RWPE2 (cell line): Measurements from ENCODE around the gene F8.
"Not testable (repeated sequence)": the region's sequence is repeated elsewhere in the genome, so short reads cannot be mapped to it uniquely, and the experiment has no call there.

Source experiments
- ATAC-seq: fragments of 200-7000 bp; cut with Tn5 transposase; 3 replicates; pipeline ENCODE4 v1.9.1; 2021; ENCODE audit warnings: low read depth
- DNase-seq: peaks from one replicate; pipeline ENCODE4 v3.0.0-alpha.2; 2020; ENCODE audit warnings: low spot score
- H3K27ac ChIP-seq: fragments of 450-650 bp; 2 replicates; pipeline ENCODE4 v1.5.1; 2017; ENCODE audit warnings: mild to moderate bottlenecking; ENCODE audit not compliant: poor library complexity, severe bottlenecking
- H3K27me3 ChIP-seq: fragments of 250-450 bp; sonication (Bioruptor Pico); 2 replicates; pipeline ENCODE4 v1.5.1; 2021; ENCODE audit warnings: mild to moderate bottlenecking, moderate library complexity; ENCODE audit not compliant: insufficient read depth, poor library complexity, severe bottlenecking
- H3K36me3 ChIP-seq: fragments of 250-450 bp; sonication (Bioruptor Pico); 2 replicates; pipeline ENCODE4 v1.5.1; 2020; ENCODE audit warnings: low read depth, mild to moderate bottlenecking, moderate library complexity
- H3K4me1 ChIP-seq: fragments of 250-450 bp; sonication (Bioruptor Pico); 2 replicates; pipeline ENCODE4 v1.5.1; 2021; ENCODE audit warnings: mild to moderate bottlenecking, moderate library complexity; ENCODE audit not compliant: insufficient read depth, poor library complexity, severe bottlenecking
- H3K4me3 ChIP-seq: fragments of 250-450 bp; sonication (Bioruptor Pico); 2 replicates; pipeline ENCODE4 v1.5.1; 2021; ENCODE audit warnings: mild to moderate bottlenecking, moderate library complexity; ENCODE audit not compliant: severe bottlenecking
- H3K9me3 ChIP-seq: fragments of 250-450 bp; sonication (Bioruptor Pico); 2 replicates; pipeline ENCODE4 v1.5.1; 2021; ENCODE audit warnings: mild to moderate bottlenecking, moderate library complexity; ENCODE audit not compliant: severe bottlenecking
- TF ChIP-seq, protein P1 (sequence below): fragments of 450-650 bp; IDR thresholded peaks from one replicate; pipeline ENCODE4 v1.5.1; 2017; ENCODE audit warnings: mild to moderate bottlenecking, moderate library complexity; ENCODE audit not compliant: poor library complexity, severe bottlenecking

F8 gene

DNA sequence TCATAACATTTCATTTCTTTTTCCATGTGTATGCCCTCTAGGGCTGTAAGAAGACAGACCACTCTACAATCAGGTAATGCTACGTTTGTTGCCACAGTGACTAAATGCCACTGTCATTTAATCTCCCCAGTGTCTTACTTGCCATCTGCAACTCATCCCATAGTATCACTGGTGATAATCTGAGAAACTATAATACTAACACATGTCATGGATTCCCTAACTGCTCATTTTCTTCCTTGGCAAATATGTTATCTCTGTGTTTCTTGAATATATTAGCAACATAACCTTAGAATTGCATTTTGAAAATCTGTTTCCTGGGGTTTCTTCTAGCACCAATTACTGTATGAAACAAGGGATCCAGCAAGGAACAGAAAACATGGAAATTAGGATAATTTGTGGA lies 130.2 kb downstream of the F8 start:
- H3K36me3 ChIP-seq: no peaks in the 10 kb centered on the region
- DNase-seq (no peak), ATAC-seq (no peak)
- H3K27me3 ChIP-seq: no peaks in the 10 kb centered on the region
- TF ChIP-seq, protein P1, sequence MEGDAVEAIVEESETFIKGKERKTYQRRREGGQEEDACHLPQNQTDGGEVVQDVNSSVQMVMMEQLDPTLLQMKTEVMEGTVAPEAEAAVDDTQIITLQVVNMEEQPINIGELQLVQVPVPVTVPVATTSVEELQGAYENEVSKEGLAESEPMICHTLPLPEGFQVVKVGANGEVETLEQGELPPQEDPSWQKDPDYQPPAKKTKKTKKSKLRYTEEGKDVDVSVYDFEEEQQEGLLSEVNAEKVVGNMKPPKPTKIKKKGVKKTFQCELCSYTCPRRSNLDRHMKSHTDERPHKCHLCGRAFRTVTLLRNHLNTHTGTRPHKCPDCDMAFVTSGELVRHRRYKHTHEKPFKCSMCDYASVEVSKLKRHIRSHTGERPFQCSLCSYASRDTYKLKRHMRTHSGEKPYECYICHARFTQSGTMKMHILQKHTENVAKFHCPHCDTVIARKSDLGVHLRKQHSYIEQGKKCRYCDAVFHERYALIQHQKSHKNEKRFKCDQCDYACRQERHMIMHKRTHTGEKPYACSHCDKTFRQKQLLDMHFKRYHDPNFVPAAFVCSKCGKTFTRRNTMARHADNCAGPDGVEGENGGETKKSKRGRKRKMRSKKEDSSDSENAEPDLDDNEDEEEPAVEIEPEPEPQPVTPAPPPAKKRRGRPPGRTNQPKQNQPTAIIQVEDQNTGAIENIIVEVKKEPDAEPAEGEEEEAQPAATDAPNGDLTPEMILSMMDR: no peak
- no peaks in the 10 kb centered on the region for H3K9me3 ChIP-seq
- no peak overlapping the region for H3K4me3 ChIP-seq
- no peaks in the 10 kb centered on the region for H3K4me1 ChIP-seq
- no peak overlapping the region for H3K27ac ChIP-seq

- TF ChIP-seq, protein P1: no peak
- DNase-seq (no peak), ATAC-seq (no peak)
- Histone ChIP-seq H3K27ac (no peak overlapping the region), H3K27me3 (no peaks in the 10 kb centered on the region), H3K9me3 (no peaks in the 10 kb centered on the region), H3K4me3 (no peak overlapping the region), H3K4me1 (no peaks in the 10 kb centered on the region), H3K36me3 (no peaks in the 10 kb centered on the region)
These were observed 131.4 kb downstream of the F8 start for GRCh38 chrX:154890990-154891639.

DNA sequence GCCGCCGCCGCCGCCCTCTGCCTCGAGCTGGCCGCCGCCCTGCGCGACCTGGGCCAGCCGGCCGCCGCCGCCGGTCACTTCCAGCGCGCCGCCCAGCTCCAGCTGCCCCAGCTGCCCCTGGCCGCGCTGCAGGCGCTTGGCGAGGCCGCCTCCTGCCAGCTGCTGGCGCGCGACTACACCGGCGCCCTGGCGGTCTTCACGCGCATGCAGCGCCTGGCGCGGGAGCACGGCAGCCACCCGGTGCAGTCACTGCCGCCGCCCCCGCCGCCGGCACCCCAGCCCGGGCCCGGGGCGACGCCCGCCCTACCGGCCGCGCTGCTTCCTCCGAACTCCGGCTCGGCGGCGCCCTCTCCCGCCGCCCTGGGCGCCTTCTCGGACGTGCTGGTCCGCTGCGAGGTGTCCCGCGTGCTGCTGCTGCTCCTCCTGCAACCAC lies 135.7 kb downstream of the F8 start:
- not testable (repeated sequence) for DNase-seq, H3K4me3 ChIP-seq, H3K27ac ChIP-seq, H3K27me3 ChIP-seq, H3K36me3 ChIP-seq, H3K4me1 ChIP-seq, H3K9me3 ChIP-seq
- ATAC-seq: peak; percentile 38; the same call in 2 of the 3 replicates

- not testable (repeated sequence) for DNase-seq, H3K36me3 ChIP-seq, H3K4me3 ChIP-seq, H3K9me3 ChIP-seq, H3K4me1 ChIP-seq, H3K27me3 ChIP-seq, H3K27ac ChIP-seq
- ATAC-seq: peak; percentile 74
These were observed 136.3 kb downstream of the F8 start, which contains the start of gene F8A1 for GRCh38 chrX:154886069-154886788. Gene F8A1, plus strand, starts transcription at chrX:154886355. Its CDS starts 20 bp downstream, at chrX:154886375.

- H3K36me3 ChIP-seq, H3K27ac ChIP-seq, H3K27me3 ChIP-seq, DNase-seq, H3K4me3 ChIP-seq, H3K4me1 ChIP-seq, ATAC-seq, H3K9me3 ChIP-seq: not testable (repeated sequence)
These were observed 137.0 kb downstream of the F8 start for GRCh38 chrX:154885549-154885948.

- not testable (repeated sequence) for DNase-seq, H3K9me3 ChIP-seq, H3K4me1 ChIP-seq, H3K4me3 ChIP-seq, H3K27ac ChIP-seq, ATAC-seq, H3K27me3 ChIP-seq, H3K36me3 ChIP-seq
These were observed 137.5 kb downstream of the F8 start for GRCh38 chrX:154885057-154885456.

DNA sequence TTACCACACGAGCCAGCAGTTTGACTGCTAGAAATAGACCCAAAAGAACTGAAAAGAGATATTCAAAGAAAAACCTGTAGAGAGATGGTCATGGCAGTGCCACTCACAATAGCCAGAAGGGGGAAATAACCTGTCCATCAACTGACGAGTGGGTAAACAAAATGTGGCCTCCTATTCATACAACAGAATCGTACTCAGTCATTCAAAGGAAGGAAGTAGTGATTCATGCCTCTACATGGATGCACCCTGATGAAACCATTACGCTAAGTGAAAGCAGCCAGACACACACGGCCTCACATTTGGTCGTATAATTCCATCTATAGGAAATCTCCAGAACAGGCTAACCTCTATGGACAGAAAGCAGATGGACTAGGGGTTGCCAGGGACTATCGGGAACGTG lies 138.5 kb downstream of the F8 start:
- H3K9me3 ChIP-seq, H3K4me1 ChIP-seq, DNase-seq, H3K36me3 ChIP-seq, ATAC-seq, H3K4me3 ChIP-seq, H3K27me3 ChIP-seq, H3K27ac ChIP-seq: not testable (repeated sequence)
